WERI-Rb-1 (cell line): ENCODE data around the gene CENPP.

Source experiments
- DNase-seq: peaks from one replicate; pipeline ENCODE4 v3.0.0-alpha.2; 2020
- H3K27ac ChIP-seq: fragments of 250-450 bp; sonication (Bioruptor Pico); 2 replicates; pipeline ENCODE4 v1.5.1; 2020; ENCODE audit warnings: mild to moderate bottlenecking, moderate library complexity
- H3K27me3 ChIP-seq: fragments of 250-450 bp; sonication (Bioruptor Pico); 2 replicates; pipeline ENCODE4 v1.5.1; 2021; ENCODE audit warnings: mild to moderate bottlenecking, low read depth, moderate library complexity; ENCODE audit not compliant: insufficient read depth, severe bottlenecking
- H3K36me3 ChIP-seq: fragments of 250-450 bp; sonication (Bioruptor Pico); 2 replicates; pipeline ENCODE4 v1.5.1; 2020; ENCODE audit warnings: mild to moderate bottlenecking, moderate library complexity
- H3K4me3 ChIP-seq: 2 replicates; pipeline ENCODE4 v1.5.1; 2011; ENCODE audit warnings: low read depth, mild to moderate bottlenecking, control low read depth, low read length
- H3K9me3 ChIP-seq: fragments of 250-450 bp; sonication (Bioruptor Pico); 2 replicates; pipeline ENCODE4 v1.5.1; 2021; ENCODE audit warnings: mild to moderate bottlenecking, moderate library complexity; ENCODE audit not compliant: severe bottlenecking
- TF ChIP-seq, protein P1 (sequence below): IDR thresholded peaks from 2 replicates; pipeline ENCODE4 v1.5.1; 2011; ENCODE audit warnings: low read depth, mild to moderate bottlenecking, control low read depth, inconsistent platforms, low read length

The CENPP gene

DNA sequence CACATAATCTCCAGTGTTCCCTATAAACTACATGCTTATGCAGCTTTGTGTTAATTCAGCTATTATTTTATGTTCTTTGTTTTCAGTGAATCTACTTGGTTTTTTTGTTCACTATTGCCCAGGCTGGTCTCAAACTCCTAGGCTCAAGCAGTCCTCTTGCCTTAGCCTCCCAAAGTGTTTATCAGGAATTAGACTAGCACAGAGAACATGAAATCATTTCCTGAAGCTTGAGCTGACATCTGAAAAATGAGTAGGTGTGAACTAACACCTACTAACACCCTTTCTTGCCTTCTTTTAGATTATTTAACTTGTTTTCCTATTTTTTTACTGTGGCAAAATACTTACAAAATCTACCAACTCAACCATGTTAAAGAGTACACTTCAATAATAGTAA lies 25.0 kb downstream of the CENPP start:
- H3K9me3 ChIP-seq, result peaks cover 2% of the 10 kb centered on the region
- H3K27ac ChIP-seq, result no peak overlapping the region
- H3K4me3 ChIP-seq, result no peak overlapping the region
- no peak for DNase-seq
- no peaks in the 10 kb centered on the region for H3K27me3 ChIP-seq
- peaks cover 7% of the 10 kb centered on the region for H3K36me3 ChIP-seq
- TF ChIP-seq, protein P1, sequence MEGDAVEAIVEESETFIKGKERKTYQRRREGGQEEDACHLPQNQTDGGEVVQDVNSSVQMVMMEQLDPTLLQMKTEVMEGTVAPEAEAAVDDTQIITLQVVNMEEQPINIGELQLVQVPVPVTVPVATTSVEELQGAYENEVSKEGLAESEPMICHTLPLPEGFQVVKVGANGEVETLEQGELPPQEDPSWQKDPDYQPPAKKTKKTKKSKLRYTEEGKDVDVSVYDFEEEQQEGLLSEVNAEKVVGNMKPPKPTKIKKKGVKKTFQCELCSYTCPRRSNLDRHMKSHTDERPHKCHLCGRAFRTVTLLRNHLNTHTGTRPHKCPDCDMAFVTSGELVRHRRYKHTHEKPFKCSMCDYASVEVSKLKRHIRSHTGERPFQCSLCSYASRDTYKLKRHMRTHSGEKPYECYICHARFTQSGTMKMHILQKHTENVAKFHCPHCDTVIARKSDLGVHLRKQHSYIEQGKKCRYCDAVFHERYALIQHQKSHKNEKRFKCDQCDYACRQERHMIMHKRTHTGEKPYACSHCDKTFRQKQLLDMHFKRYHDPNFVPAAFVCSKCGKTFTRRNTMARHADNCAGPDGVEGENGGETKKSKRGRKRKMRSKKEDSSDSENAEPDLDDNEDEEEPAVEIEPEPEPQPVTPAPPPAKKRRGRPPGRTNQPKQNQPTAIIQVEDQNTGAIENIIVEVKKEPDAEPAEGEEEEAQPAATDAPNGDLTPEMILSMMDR, result no peak

DNA sequence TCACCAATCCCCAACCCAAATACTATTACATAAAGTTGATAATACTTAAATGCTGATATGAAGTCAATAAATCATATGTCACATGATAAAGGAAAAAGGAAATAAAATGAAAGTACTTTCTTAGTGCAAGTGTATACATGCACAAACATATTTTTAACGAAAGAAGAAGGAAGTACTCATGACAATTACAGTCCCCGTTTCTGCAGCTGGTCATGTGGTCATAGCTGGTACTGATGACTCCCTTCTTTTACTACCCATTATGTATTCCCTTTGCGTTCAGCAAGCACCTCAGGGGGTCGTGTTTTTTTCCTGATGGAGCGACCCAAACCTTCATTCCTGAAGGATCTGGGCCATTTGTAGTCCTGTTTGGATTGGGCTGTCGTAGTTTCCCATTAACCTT lies 27.3 kb downstream of the CENPP start:
- Histone ChIP-seq H3K27ac (no peak overlapping the region), H3K27me3 (no peaks in the 10 kb centered on the region), H3K4me3 (no peak overlapping the region), H3K36me3 (peaks cover 3% of the 10 kb centered on the region), H3K9me3 (peaks cover 2% of the 10 kb centered on the region)
- TF ChIP-seq, protein P1, result no peak
- no peak for DNase-seq

DNA sequence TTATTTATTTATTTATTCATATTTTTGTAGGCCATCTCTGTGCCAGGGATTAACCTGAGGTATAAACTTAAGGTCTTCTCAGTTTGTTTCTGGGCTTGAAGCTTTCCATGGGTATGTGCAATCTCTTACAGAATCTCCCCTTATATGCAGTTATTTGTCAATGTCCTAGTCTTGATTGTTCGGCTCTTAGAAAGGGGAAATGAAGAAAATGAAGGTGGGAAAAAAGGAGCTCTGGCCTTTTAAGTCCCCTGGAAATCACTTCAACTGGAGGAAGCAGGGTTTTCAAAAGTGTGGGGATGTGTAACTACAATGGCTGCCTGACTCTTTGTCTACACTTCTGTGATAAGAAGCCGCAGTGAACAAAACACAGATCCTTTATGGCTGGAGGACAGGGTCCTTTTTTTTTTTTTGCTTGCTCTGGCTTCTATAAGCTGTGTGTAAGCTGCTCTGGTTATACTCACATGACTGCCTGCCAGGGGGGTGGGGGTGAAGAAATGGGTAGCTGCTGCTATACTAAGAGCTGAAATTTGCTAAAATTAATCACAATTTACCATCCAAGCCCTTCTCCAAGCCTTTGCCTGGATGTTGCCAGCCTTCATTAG lies 33.7 kb downstream of the CENPP start:
- peak overlapping the region; percentile 46; the same call in 1 of the 2 replicates for H3K27ac ChIP-seq
- no peaks in the 10 kb centered on the region for H3K36me3 ChIP-seq
- H3K9me3 ChIP-seq, result peaks cover 2% of the 10 kb centered on the region
- no peak overlapping the region for H3K4me3 ChIP-seq
- H3K27me3 ChIP-seq, result no peaks in the 10 kb centered on the region
- DNase-seq, result peak; percentile 38
- TF ChIP-seq, protein P1, result no peak

DNA sequence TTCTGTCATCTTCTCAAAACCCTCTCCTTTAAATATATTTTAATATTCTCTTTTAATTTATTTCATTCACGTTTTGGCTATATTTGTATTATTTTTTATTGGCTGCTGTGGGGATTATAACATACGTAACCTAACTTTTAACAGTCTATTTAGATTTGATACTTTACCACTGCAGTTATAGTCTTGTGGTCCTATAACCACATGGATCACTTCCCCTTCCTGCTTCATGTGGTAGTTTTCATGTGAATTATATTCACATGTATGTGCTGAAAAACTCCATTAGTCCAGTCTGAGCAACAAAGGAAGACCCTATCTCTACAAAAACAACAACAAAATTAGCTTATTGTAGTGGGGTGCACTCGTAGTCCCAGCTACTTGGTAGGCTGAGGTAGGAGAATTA lies 34.3 kb downstream of the CENPP start:
- DNase-seq, result no peak
- Histone ChIP-seq H3K27me3 (no peaks in the 10 kb centered on the region), H3K36me3 (no peaks in the 10 kb centered on the region), H3K9me3 (no peaks in the 10 kb centered on the region), H3K4me3 (no peak overlapping the region), H3K27ac (no peak overlapping the region; the same call in 1 of the 2 replicates)
- TF ChIP-seq, protein P1, result no peak

DNA sequence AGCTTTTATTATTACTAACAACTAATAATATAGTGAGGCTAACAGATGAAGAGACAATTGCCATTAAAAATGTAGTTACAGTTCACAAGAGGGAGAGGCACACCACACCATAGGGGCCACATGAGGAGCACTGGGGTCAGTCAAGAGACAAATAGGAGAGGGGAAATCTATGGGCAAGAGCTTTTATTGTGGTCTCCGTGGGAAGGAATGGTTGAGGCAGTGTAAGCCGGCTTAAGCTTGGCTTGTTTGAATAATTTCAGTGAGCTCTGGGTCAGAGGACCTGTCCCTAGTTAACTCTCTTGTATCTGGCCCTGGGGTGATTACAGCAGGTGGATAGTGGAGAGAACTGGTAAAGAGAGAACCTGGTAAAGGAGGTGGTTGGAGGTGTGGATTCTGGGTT lies 43.3 kb downstream of the CENPP start:
- no peak for DNase-seq

More for the DNA sequence above, 43.3 kb downstream of the CENPP start:
- Histone ChIP-seq H3K27me3 (no peaks in the 10 kb centered on the region), H3K36me3 (no peaks in the 10 kb centered on the region), H3K4me3 (no peak overlapping the region), H3K9me3 (no peaks in the 10 kb centered on the region), H3K27ac (no peak overlapping the region)
- TF ChIP-seq, protein P1, result no peak
